DOHH2 (cell line): ENCODE measurements around the gene MRPL55.

Source experiments
- EZH2phosphoT487 ChIP-seq: fragments of 200-600 bp; sonication (generic); IDR thresholded peaks from 2 replicates; pipeline ENCODE4 v1.6.1; 2017; ENCODE audit warnings: borderline replicate concordance, mild to moderate bottlenecking, antibody characterized with exemption, low read length, moderate library complexity, mixed read lengths
- TF ChIP-seq, protein P1 (sequence below): fragments of 200-600 bp; sonication (generic); IDR thresholded peaks from one replicate; pipeline ENCODE4 v1.5.1; 2014; ENCODE audit warnings: antibody characterized with exemption, mild to moderate bottlenecking, low read depth, low read length; ENCODE audit not compliant: poor library complexity, severe bottlenecking

DNA sequence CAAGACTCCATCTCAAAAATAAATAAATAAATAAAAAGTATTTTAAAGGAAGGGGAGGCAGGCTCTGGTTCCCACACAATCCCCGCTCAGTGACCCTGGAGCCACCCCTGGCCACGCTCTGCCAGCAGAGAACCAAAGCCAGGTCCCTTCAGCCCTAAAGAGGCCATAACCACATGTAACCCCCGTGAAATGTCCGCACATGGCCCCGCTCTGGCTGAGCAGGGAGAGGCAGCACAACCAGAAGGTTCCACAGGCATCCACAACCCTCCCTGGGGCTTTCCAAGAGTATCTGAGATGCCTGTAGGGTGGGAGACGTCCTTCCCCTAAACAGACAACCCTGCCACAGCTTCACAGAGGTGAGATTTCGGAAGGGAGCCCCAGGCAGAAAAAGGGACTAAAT lies 28.0 kb downstream of the MRPL55 start:
- TF ChIP-seq, protein P1, sequence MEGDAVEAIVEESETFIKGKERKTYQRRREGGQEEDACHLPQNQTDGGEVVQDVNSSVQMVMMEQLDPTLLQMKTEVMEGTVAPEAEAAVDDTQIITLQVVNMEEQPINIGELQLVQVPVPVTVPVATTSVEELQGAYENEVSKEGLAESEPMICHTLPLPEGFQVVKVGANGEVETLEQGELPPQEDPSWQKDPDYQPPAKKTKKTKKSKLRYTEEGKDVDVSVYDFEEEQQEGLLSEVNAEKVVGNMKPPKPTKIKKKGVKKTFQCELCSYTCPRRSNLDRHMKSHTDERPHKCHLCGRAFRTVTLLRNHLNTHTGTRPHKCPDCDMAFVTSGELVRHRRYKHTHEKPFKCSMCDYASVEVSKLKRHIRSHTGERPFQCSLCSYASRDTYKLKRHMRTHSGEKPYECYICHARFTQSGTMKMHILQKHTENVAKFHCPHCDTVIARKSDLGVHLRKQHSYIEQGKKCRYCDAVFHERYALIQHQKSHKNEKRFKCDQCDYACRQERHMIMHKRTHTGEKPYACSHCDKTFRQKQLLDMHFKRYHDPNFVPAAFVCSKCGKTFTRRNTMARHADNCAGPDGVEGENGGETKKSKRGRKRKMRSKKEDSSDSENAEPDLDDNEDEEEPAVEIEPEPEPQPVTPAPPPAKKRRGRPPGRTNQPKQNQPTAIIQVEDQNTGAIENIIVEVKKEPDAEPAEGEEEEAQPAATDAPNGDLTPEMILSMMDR = no peak
- TF ChIP-seq EZH2phosphoT487 = no peak
